Astrocyte (in vitro differentiated cells and primary cell): ENCODE measurements around the gene DGKB. TPM values are rescaled to one million over a fixed set of nuclear protein-coding genes. Genes with fewer than 3 reads are reported as not detected.

Source experiments
- DNase-seq: peaks from one replicate; pipeline ENCODE4 v3.0.0-alpha.2; 2010; ENCODE audit warnings: low read depth
- FAIRE-seq: peaks from 2 replicates; lab custom pipeline; 2011; peaks lifted over from hg19 to GRCh38; lab: Jason Lieb, UNC
- H2AFZ ChIP-seq: 2 replicates; pipeline ENCODE4 v1.6.0; 2012; ENCODE audit warnings: low read depth, low read length, inconsistent platforms
- H3K27ac ChIP-seq: 2 replicates; pipeline ENCODE4 v1.5.1; 2011; ENCODE audit warnings: low read depth, low read length, inconsistent platforms
- H3K27me3 ChIP-seq: 2 replicates; pipeline ENCODE4 v1.6.0; 2011; ENCODE audit warnings: low read length, inconsistent platforms; ENCODE audit not compliant: insufficient read depth
- H3K36me3 ChIP-seq: 2 replicates; pipeline ENCODE4 v1.5.1; 2011; ENCODE audit warnings: low read length, inconsistent platforms; ENCODE audit not compliant: insufficient read depth
- H3K4me1 ChIP-seq: 2 replicates; pipeline ENCODE4 v1.5.1; 2011; ENCODE audit warnings: low read length, inconsistent platforms; ENCODE audit not compliant: insufficient read depth
- H3K4me2 ChIP-seq: 2 replicates; pipeline ENCODE4 v1.6.0; 2012; ENCODE audit warnings: low read length, inconsistent platforms
- H3K4me3 ChIP-seq: 2 replicates; pipeline ENCODE4 v1.5.1; 2011; ENCODE audit warnings: low read depth, mild to moderate bottlenecking, low read length, inconsistent platforms; ENCODE audit not compliant: insufficient read depth
- H3K79me2 ChIP-seq: 2 replicates; pipeline ENCODE4 v1.6.0; 2012; ENCODE audit warnings: mild to moderate bottlenecking, low read length, inconsistent platforms; ENCODE audit not compliant: insufficient read depth
- H3K9ac ChIP-seq: 2 replicates; pipeline ENCODE4 v1.6.0; 2012; ENCODE audit warnings: mild to moderate bottlenecking, low read length, inconsistent platforms
- H3K9me3 ChIP-seq: 2 replicates; pipeline ENCODE4 v1.5.1; 2012; ENCODE audit warnings: low read depth, mild to moderate bottlenecking, low read length, inconsistent platforms; ENCODE audit not compliant: insufficient read depth
- H4K20me1 ChIP-seq: 2 replicates; pipeline ENCODE4 v1.6.0; 2012; ENCODE audit warnings: low read length, inconsistent platforms; ENCODE audit not compliant: insufficient read depth
- H3K27ac Mint-ChIP-seq: one replicate; pipeline ENCODE4 v1.8.0; 2021; ENCODE audit warnings: mild to moderate bottlenecking, mixed read lengths; ENCODE audit not compliant: unreplicated experiment
- H3K27me3 Mint-ChIP-seq: one replicate; pipeline ENCODE4 v1.8.0; 2021; ENCODE audit warnings: low read depth, mixed read lengths; ENCODE audit not compliant: unreplicated experiment
- H3K36me3 Mint-ChIP-seq: one replicate; pipeline ENCODE4 v1.8.0; 2021; ENCODE audit warnings: low read depth, mixed read lengths; ENCODE audit not compliant: unreplicated experiment
- H3K4me1 Mint-ChIP-seq: one replicate; pipeline ENCODE4 v1.8.0; 2021; ENCODE audit warnings: low read depth, mixed read lengths; ENCODE audit not compliant: unreplicated experiment
- H3K4me3 Mint-ChIP-seq: one replicate; pipeline ENCODE4 v1.8.0; 2021; ENCODE audit warnings: mild to moderate bottlenecking, moderate library complexity, mixed read lengths; ENCODE audit not compliant: unreplicated experiment
- H3K9me3 Mint-ChIP-seq: one replicate; pipeline ENCODE4 v1.8.0; 2021; ENCODE audit warnings: mild to moderate bottlenecking, mixed read lengths; ENCODE audit not compliant: unreplicated experiment
- EZH2 ChIP-seq: IDR thresholded peaks from 2 replicates; pipeline ENCODE4 v1.6.1; 2012; ENCODE audit warnings: mild to moderate bottlenecking, low read length, inconsistent platforms; ENCODE audit not compliant: insufficient read depth
- total RNA-seq: library from RNA; stranded (reverse); gene quantifications from 2 replicates; pipeline ENCODE4 v1.2.1, GENCODE V29; 2021
- TF ChIP-seq, protein P1 (sequence below): IDR thresholded peaks from 2 replicates; pipeline ENCODE4 v1.5.1; 2011; ENCODE audit warnings: low read depth, mild to moderate bottlenecking, inconsistent platforms, low read length, moderate library complexity; ENCODE audit not compliant: insufficient read depth

The DGKB gene
- total RNA-seq, 1 donor from 2014 or later = 0.39 TPM

DNA sequence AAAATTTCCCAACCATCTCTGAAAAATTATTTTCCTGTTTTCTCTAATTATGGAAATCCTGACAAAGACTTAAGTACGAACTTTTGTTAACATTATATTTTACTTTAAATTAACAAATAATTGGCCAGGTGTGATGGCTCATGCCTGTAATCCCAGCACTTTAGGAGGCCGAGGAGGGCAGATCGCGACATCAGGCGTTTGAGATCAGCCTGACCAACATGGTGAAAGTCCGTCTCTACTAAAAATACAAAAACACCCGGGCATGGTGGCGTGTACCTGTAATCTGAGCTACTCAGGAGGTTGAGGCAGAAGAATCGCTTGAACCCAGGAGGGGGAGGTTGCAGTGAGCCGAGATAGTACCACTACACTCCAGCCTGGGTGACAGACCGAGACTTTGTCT is 32.2 kb downstream of the DGKB start:
- no peak overlapping the region for H3K4me2 ChIP-seq
- no peak for DNase-seq
- TF ChIP-seq, protein P1, sequence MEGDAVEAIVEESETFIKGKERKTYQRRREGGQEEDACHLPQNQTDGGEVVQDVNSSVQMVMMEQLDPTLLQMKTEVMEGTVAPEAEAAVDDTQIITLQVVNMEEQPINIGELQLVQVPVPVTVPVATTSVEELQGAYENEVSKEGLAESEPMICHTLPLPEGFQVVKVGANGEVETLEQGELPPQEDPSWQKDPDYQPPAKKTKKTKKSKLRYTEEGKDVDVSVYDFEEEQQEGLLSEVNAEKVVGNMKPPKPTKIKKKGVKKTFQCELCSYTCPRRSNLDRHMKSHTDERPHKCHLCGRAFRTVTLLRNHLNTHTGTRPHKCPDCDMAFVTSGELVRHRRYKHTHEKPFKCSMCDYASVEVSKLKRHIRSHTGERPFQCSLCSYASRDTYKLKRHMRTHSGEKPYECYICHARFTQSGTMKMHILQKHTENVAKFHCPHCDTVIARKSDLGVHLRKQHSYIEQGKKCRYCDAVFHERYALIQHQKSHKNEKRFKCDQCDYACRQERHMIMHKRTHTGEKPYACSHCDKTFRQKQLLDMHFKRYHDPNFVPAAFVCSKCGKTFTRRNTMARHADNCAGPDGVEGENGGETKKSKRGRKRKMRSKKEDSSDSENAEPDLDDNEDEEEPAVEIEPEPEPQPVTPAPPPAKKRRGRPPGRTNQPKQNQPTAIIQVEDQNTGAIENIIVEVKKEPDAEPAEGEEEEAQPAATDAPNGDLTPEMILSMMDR = no peak
- no peak for TF ChIP-seq EZH2
- H3K36me3 ChIP-seq = no peaks in the 10 kb centered on the region
- Mint-ChIP-seq H3K36me3 (no peaks in the 10 kb centered on the region), H3K27ac (no peak overlapping the region), H3K9me3 (no peaks in the 10 kb centered on the region), H3K27me3 (no peaks in the 10 kb centered on the region), H3K4me3 (no peak overlapping the region), H3K4me1 (no peaks in the 10 kb centered on the region)
- no peaks in the 10 kb centered on the region for H3K9me3 ChIP-seq
- H3K4me3 ChIP-seq = no peak overlapping the region
- FAIRE-seq = no peak
- no peaks in the 10 kb centered on the region for H3K4me1 ChIP-seq
- H3K27me3 ChIP-seq = no peaks in the 10 kb centered on the region
- no peaks in the 10 kb centered on the region for H3K79me2 ChIP-seq
- H4K20me1 ChIP-seq = no peaks in the 10 kb centered on the region
- no peak overlapping the region for H3K9ac ChIP-seq
- no peak overlapping the region for H3K27ac ChIP-seq
- H2AFZ ChIP-seq = no peak overlapping the region

DNA sequence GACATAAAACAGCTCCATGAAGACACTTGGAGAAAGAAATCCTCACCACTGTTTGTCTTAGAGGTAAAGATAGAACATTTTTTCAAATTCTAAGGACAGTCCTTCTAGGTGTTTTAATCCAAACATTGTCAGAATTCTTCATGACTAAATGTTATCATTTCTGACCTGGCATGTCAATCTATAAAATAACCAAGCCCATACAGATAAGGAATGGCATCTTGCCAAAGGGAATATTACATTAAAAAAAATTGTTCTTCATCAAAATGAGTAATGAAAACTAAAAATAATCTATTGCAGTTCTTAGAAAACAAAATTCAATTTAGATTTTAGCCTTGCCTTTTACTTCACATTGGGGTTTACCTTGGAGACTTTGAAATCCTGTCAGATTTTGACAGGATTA is 33.6 kb downstream of the DGKB start:
- no peaks in the 10 kb centered on the region for H3K36me3 ChIP-seq
- H3K27me3 ChIP-seq = no peaks in the 10 kb centered on the region
- no peaks in the 10 kb centered on the region for H4K20me1 ChIP-seq
- DNase-seq (no peak), FAIRE-seq (no peak)
- H3K9me3 ChIP-seq = no peaks in the 10 kb centered on the region
- no peak overlapping the region for H3K9ac ChIP-seq
- Mint-ChIP-seq H3K36me3 (no peaks in the 10 kb centered on the region), H3K27ac (no peak overlapping the region), H3K27me3 (no peaks in the 10 kb centered on the region), H3K9me3 (no peaks in the 10 kb centered on the region), H3K4me3 (no peak overlapping the region), H3K4me1 (no peaks in the 10 kb centered on the region)
- no peak overlapping the region for H2AFZ ChIP-seq
- H3K4me1 ChIP-seq = no peaks in the 10 kb centered on the region
- H3K27ac ChIP-seq = no peak overlapping the region
- TF ChIP-seq, protein P1 = no peak
- no peak for TF ChIP-seq EZH2
- H3K4me2 ChIP-seq = no peak overlapping the region
- H3K79me2 ChIP-seq = no peaks in the 10 kb centered on the region
- H3K4me3 ChIP-seq = no peak overlapping the region

DNA sequence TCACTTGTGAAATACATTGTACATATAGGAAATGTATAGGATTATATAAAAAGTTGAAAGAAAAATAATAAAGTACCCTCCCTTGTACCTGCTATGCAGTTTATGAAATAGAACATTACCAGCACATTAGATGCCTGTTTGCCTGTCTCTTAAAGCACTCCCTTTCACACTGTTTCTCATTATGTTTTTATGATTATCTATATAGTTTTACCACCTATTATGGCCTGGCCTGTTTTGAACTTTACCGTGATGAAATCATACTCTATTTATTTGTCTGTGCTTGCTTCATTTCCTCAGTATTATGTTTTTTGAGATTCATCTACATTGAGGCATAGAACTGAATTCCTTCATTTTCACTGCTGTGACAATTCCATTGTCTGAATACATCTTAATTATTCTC is 41.1 kb downstream of the DGKB start:
- Histone ChIP-seq H3K36me3 (no peaks in the 10 kb centered on the region), H3K27me3 (no peaks in the 10 kb centered on the region), H3K4me3 (no peak overlapping the region), H2AFZ (no peak overlapping the region), H3K27ac (no peak overlapping the region), H3K79me2 (no peaks in the 10 kb centered on the region), H3K4me1 (no peaks in the 10 kb centered on the region), H4K20me1 (no peaks in the 10 kb centered on the region), H3K9ac (no peak overlapping the region), H3K4me2 (no peak overlapping the region), H3K9me3 (no peaks in the 10 kb centered on the region)
- no peak for FAIRE-seq
- Mint-ChIP-seq H3K4me1 (no peaks in the 10 kb centered on the region), H3K27me3 (no peaks in the 10 kb centered on the region), H3K27ac (no peak overlapping the region), H3K36me3 (no peaks in the 10 kb centered on the region), H3K9me3 (no peaks in the 10 kb centered on the region), H3K4me3 (no peak overlapping the region)
- TF ChIP-seq, protein P1 = no peak
- TF ChIP-seq EZH2 = no peak
- no peak for DNase-seq
